GM10266 (cell line): Measurements from ENCODE around the gene SYNDIG1.

ENCODE experiments used
- DNase-seq: peaks from one replicate; pipeline ENCODE4 v3.0.0; 2012; ENCODE audit errors: extremely low spot score
- TF ChIP-seq, protein P1 (sequence below): IDR thresholded peaks from 2 replicates; pipeline ENCODE4 v1.5.1; 2012; ENCODE audit warnings: mild to moderate bottlenecking, low read depth; ENCODE audit not compliant: control insufficient read depth, insufficient read depth; ENCODE audit errors: missing control alignments

SYNDIG1 gene

DNA sequence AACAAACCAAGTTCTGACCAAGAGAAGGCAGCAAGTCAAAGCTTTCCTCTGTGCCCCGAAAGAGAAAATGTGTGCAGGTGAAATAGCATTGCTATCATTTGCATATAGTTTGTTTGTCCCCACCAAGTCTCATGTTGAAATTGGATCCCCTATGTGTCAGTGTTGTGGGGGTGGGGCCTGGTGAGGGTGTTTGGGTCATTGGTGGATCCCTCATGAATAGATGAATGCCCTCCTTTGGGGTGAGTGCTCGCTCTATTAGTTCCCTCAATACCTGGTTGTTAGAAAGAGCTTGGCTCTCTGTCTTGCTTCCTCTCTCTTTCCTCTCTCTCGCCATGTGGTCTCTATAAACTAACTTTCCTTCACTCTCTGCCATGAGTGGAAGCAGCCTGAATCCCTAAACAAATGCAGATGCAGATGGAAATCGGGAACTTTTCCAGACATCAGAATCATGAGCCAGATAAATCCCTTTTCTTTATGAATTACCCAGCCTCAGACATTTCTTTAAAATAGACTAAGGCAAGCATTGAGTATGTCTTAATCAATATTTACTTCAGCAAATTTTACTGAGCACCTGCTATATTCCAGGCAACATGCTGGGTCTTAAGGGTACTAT lies 43.8 kb upstream of the SYNDIG1 start:
- TF ChIP-seq, protein P1, sequence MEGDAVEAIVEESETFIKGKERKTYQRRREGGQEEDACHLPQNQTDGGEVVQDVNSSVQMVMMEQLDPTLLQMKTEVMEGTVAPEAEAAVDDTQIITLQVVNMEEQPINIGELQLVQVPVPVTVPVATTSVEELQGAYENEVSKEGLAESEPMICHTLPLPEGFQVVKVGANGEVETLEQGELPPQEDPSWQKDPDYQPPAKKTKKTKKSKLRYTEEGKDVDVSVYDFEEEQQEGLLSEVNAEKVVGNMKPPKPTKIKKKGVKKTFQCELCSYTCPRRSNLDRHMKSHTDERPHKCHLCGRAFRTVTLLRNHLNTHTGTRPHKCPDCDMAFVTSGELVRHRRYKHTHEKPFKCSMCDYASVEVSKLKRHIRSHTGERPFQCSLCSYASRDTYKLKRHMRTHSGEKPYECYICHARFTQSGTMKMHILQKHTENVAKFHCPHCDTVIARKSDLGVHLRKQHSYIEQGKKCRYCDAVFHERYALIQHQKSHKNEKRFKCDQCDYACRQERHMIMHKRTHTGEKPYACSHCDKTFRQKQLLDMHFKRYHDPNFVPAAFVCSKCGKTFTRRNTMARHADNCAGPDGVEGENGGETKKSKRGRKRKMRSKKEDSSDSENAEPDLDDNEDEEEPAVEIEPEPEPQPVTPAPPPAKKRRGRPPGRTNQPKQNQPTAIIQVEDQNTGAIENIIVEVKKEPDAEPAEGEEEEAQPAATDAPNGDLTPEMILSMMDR: no peak
- DNase-seq: no peak

DNA sequence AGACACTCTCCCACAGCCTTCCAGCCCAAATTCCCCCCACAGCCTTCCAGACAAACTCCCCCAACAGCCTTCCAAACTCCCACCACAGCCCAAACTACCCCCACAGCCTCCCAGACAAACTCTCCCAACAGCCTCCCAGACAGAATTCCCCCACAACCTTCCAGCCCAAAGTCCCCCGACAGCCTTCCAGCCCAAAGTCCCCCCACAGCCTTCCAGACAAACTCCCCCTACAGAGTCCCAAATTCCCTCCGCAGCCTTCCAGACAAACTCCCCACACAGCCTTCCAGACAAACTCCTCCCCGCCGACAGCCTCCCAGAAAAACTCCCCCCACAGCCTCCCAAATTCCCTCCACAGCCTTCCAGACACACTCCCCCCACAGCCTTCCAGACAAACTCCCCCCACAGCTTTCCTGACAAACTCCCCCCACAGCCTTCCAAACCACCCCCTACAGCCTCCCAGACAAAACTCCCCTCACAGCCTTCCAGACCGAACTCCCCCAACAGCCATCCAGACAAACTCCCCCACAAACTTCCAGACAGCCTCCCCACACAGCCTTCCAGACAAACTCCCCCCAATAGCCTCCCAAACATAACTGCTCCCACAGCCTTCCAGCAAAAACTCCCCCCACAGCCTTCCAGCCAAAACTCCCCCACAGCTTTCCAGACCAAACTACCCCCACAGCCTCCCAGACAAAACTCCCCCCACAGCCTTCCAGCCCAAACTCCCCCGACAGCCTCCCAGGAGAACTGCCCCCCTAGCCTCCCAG lies 38.0 kb upstream of the SYNDIG1 start:
- TF ChIP-seq, protein P1: no peak
- DNase-seq: no peak

DNA sequence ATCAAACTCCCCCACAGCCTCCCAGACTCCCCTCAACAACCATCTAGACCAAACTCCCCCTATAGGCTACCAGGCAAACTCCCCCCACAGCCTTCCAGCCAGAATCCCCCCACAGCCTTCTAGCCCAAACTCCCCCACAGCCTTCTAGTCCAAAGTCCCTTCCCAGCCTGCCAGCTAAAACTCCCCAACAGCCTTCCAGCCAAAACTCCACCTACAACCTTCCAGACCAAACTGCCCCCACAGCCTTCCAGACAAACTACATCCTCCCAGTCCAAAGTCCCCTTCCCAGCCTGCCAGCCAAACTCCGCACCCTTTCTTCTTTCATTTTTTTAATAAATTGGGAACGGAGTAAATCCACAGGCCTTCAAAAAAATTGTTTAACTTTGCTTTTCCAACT lies 37.4 kb upstream of the SYNDIG1 start:
- no peak for DNase-seq
- TF ChIP-seq, protein P1: no peak

DNA sequence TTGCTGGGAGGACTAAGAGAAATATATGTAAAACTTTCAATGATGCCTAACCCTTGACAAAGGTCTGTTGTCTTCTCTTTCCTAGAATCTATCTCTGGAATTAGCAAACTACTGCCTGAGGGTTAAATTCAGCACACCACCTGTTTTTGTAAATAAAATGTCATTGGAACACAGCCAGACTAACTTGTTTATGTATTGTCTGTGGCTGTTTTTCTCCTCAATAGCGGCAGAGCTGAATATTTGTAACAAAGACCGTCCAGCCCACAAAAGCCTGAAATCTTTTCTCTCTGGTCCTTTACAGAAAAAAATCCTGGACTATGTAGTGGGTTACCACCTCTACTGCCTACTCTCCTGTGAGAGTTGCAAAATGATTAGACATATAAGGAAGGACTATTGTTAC lies 33.3 kb upstream of the SYNDIG1 start:
- no peak for DNase-seq
- TF ChIP-seq, protein P1: no peak

DNA sequence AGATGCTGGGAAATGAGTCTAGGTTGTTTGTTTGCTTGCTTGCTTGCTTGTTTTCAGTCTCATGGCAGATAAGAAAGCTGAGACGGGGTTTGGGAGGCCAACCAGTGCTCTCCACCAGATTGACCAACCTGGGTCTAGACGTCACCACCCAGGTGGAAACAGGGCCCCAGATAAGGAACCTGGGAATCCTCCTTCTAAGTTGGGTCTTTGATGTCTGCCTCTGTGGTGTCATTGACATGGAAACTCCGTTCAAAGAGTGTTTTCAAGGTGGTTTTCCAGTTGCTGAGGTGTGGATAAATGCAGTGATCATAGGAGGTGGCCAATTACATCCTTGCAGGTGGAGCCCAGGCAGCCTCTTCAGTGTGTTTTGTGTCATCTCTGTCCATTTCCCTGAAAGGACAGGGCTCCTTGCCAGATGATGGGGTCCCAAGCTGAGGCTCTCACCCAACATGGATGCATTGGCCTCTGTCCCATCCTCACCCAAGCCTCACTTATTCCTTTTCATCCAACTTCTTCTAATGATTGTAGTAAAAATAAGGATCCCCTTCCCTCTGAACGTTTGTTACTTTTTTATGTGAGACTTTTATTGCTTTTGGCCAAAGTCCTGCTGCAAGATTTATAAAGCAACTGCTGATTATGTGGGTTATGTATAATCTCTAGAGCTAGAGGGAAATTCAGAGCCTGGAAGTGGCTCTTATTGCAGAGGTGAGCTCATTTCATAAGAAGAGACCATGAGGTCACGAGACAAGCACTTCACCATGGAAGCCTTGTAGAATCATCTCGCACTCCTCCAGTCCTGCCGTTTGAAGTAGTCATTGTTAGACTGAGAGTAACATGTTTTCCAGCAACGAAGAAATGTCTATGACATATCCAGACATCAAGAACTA lies 32.0 kb upstream of the SYNDIG1 start:
- no peak for DNase-seq
- TF ChIP-seq, protein P1: no peak

DNA sequence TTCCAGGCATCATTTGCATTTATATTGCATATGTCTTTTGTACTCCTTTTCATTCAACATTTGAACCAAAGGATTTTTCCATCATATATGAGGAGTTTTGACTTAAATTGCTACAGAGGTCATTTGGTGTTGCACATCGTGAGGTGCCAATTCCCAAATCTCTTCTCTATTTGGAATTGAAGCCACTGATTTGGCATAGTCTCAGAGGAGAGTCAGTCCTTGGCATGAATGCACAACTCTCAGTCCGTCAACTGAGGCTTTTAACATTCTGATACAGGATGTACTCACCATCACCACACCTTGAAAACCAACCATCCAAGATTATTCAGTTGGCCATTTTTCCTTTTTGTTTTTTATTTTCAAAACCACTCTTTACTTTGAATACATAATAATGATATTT lies 31.1 kb upstream of the SYNDIG1 start:
- no peak for DNase-seq
- TF ChIP-seq, protein P1: no peak
